GM12892 (cell line): ENCODE data around the gene PREX1.

Source experiments
- POLR2A ChIP-seq: IDR thresholded peaks from 2 replicates; pipeline ENCODE4 v1.6.1; 2011; ENCODE audit warnings: low read depth, low read length, control low read depth
- POLR2AphosphoS5 ChIP-seq: IDR thresholded peaks from 2 replicates; pipeline ENCODE4 v1.6.1; 2011; ENCODE audit warnings: low read depth, low read length, control low read depth

DNA sequence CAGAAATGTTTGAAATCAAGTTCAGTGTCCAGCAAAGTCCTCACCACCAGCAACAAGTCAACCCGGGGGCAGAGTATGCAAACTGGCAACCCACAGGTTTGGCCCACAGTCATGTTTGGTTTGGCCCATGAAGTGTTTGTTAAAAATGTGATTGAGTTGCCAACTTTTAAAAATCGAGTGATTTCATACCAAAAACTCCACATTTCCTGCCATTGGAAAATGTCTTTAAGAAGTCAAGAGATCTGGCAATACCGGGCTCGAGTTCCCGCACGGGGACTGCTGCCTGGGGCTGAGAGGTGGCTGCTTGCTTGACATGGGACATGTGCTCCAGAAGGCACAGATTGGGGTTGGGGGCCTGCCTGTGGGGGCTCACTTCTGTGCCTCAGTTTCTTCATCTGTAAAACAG, 36.1 kb downstream of the PREX1 start:
- TF ChIP-seq POLR2A (no peak), POLR2AphosphoS5 (no peak)
